ENCODE data around the gene ITGAV.

GRCh38 chr2:186559848-186560247 is 30.0 kb upstream of the ITGAV start:
- TF ChIP-seq CTCF (conservative IDR thresholded peaks at IDR 0.05; ENCODE audit: low read length) (no peak), EZH2phosphoT487 (IDR thresholded peaks at IDR 0.05; ENCODE audit: borderline replicate concordance) (no peak)
